CD14-positive monocyte (primary cell): ENCODE data around the gene SRD5A1. TPM values are rescaled to one million over a fixed set of nuclear protein-coding genes. Genes with fewer than 3 reads are reported as not detected.
A peak's percentile ranks its signal among the peaks of the same experiment; 100 is the strongest.

ENCODE experiments used
- DNase-seq, 3 donors: peaks; one replicate each; pipeline ENCODE4 v3.0.0-alpha.2; 2011 to 2022
- H2AFZ ChIP-seq: 2 replicates; pipeline ENCODE4 v1.6.0; 2012; ENCODE audit warnings: mild to moderate bottlenecking, low read depth, low read length, inconsistent platforms; ENCODE audit not compliant: insufficient read depth, poor library complexity, severe bottlenecking
- H3K27ac ChIP-seq, 2 donors: 1 replicate in 1 of 2; 2 replicates in 1 of 2; pipeline ENCODE4 v1.5.1; 2012 to 2013; ENCODE audit warnings: low read length in 2 of 2, control low read depth in 1 of 2, inconsistent platforms in 1 of 2, low read depth in 1 of 2, mild to moderate bottlenecking in 1 of 2
- H3K27me3 ChIP-seq, 2 donors: one replicate each; pipeline versions ENCODE4 v1.6.0 to v1.6.1; 2011 to 2013; ENCODE audit warnings: low read length in 2 of 2; ENCODE audit not compliant: control insufficient read depth in 2 of 2, insufficient read depth in 2 of 2
- H3K36me3 ChIP-seq, 2 donors: replicated peaks in 1 of 2; 1 replicate in 1 of 2; 2 replicates in 1 of 2; pipeline versions ENCODE4 v1.5.1 to v1.6.1; 2012 to 2013; ENCODE audit warnings: low read length in 2 of 2, control low read depth in 1 of 2, inconsistent platforms in 1 of 2, mild to moderate bottlenecking in 1 of 2; ENCODE audit not compliant: insufficient read depth in 2 of 2, control insufficient read depth in 1 of 2
- H3K4me1 ChIP-seq, 2 donors: 1 replicate in 1 of 2; 2 replicates in 1 of 2; pipeline versions ENCODE4 v1.5.1 to v1.6.1; 2012 to 2013; ENCODE audit warnings: low read length in 2 of 2, control low read depth in 1 of 2, inconsistent platforms in 1 of 2, mild to moderate bottlenecking in 1 of 2, moderate library complexity in 1 of 2; ENCODE audit not compliant: insufficient read depth in 2 of 2, control insufficient read depth in 1 of 2
- H3K4me2 ChIP-seq: replicated peaks from 2 replicates; pipeline ENCODE3; 2012; ENCODE audit warnings: low read length, moderate library complexity, mild to moderate bottlenecking; ENCODE audit not compliant: poor library complexity, severe bottlenecking; ENCODE audit errors: extremely low read depth
- H3K4me3 ChIP-seq, 3 experiments: fragments of 200-600 bp in 1 of 3; sonication (generic) in 1 of 3; replicated peaks in 1 of 3; 1 replicate in 2 of 3; 2 replicates in 1 of 3; pipeline ENCODE4 v1.5.1; 2011 to 2013; ENCODE audit warnings: low read length in 3 of 3, mild to moderate bottlenecking in 3 of 3, control low read depth in 2 of 3, low read depth in 2 of 3, inconsistent platforms in 1 of 3, moderate library complexity in 1 of 3
- H3K79me2 ChIP-seq: 2 replicates; pipeline ENCODE4 v1.6.0; 2012; ENCODE audit warnings: mild to moderate bottlenecking, control low read depth, inconsistent platforms, low read length, moderate library complexity; ENCODE audit not compliant: insufficient read depth
- H3K9ac ChIP-seq: 2 replicates; pipeline ENCODE4 v1.6.0; 2017; ENCODE audit warnings: low read length, mild to moderate bottlenecking; ENCODE audit not compliant: insufficient read depth, poor library complexity, severe bottlenecking
- H3K9me3 ChIP-seq, 2 donors: replicated peaks in 1 of 2; 1 replicate in 1 of 2; 2 replicates in 1 of 2; pipeline versions ENCODE4 v1.5.1 to v1.6.1; 2012 to 2013; ENCODE audit warnings: low read length in 2 of 2, control low read depth in 1 of 2; ENCODE audit not compliant: control insufficient read depth in 1 of 2, insufficient read depth in 1 of 2
- H4K20me1 ChIP-seq: 2 replicates; pipeline ENCODE4 v1.6.0; 2012; ENCODE audit warnings: mild to moderate bottlenecking, low read length, control low read depth, moderate library complexity; ENCODE audit not compliant: insufficient read depth
- H3K27ac Mint-ChIP-seq, 7 donors: one replicate each; pipeline ENCODE4 v1.8.0; 2020; ENCODE audit warnings: mild to moderate bottlenecking in 7 of 7, mixed read lengths in 7 of 7, moderate library complexity in 6 of 7, inconsistent platforms in 2 of 7
- H3K27me3 Mint-ChIP-seq, 3 donors: one replicate each; pipeline ENCODE4 v1.8.0; 2021 to 2022; ENCODE audit warnings: low read depth in 3 of 3, mild to moderate bottlenecking in 3 of 3, mixed read lengths in 3 of 3, moderate library complexity in 3 of 3, inconsistent platforms in 1 of 3
- H3K36me3 Mint-ChIP-seq, 2 donors: one replicate each; pipeline ENCODE4 v1.8.0; 2020; ENCODE audit warnings: mixed read lengths in 2 of 2, inconsistent platforms in 1 of 2, mild to moderate bottlenecking in 1 of 2
- H3K4me1 Mint-ChIP-seq: one replicate; pipeline ENCODE4 v1.8.0; 2020; ENCODE audit warnings: mild to moderate bottlenecking, mixed read lengths
- H3K4me3 Mint-ChIP-seq, 2 donors: one replicate each; pipeline ENCODE4 v1.8.0; 2020; ENCODE audit warnings: mild to moderate bottlenecking in 2 of 2, mixed read lengths in 2 of 2, moderate library complexity in 1 of 2
- H3K9me3 Mint-ChIP-seq, 7 donors: one replicate each; pipeline ENCODE4 v1.8.0; 2020 to 2022; ENCODE audit warnings: mixed read lengths in 7 of 7, mild to moderate bottlenecking in 6 of 7, moderate library complexity in 6 of 7, inconsistent platforms in 2 of 7
- WGBS: methylation state at CpG from one replicate; pipeline ENCODE4 v1.1.5; 2013; ENCODE audit warnings: missing lambda C conversion rate; ENCODE audit not compliant: insufficient coverage; 5-methylcytosine and 5-hydroxymethylcytosine counted together
- intact Hi-C, 2 donors: fragments of 100-400 bp; cut with micrococcal nuclease; formaldehyde crosslinking; loops; one replicate each; pipeline versions ENCODE4 v1.15.0 to v1.15.1; 2023
- polyA plus RNA-seq, 3 donors: library from polyadenylated mRNA; depleted of rRNA in 1 of 3; unstranded in 2 of 3; stranded (reverse) in 1 of 3; fragments of 300-500 nt in 2 of 3; fragments of >200 nt in 1 of 3; fragmentation: Illumina TruSeq in 2 of 3; gene quantifications; 1 replicate in 2 of 3; 2 replicates in 1 of 3; pipeline ENCODE4 v1.2.3, GENCODE V29; 2012 to 2021
- TF ChIP-seq, protein P1 (sequence below): fragments of 200-600 bp; IDR thresholded peaks from one replicate; pipeline ENCODE4 v1.8.0; 2022; ENCODE audit warnings: antibody characterized with exemption, mild to moderate bottlenecking

The SRD5A1 gene
- polyA plus RNA-seq, 3 donors: 21.2 to 34.7 (median 26.0) TPM

DNA sequence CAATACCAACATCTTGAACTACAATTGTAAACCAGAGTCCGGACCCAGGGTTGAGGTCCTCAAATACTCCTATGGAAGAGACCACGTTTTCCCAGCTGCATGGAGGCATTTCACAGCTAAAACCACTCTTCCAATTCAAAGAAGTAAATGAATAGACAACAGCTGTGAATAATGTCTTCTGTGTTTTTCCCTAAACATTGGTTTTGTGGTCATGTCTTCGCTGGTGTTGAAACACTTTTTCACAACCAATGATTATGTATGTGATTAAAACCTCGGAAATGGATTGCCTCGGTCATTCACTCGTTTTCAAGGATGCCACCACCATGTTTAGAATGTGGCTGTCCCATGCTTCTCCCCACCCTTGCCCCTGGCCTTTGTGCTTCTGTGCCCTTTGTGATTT lies 70.6 kb downstream of the SRD5A1 start:
- Histone ChIP-seq H2AFZ (peak overlapping the region; percentile 28), H4K20me1 (no peaks in the 10 kb centered on the region), H3K9me3 (no peaks in the 10 kb centered on the region), H3K27me3 (peaks cover 5 to 21% of the 10 kb centered on the region in 2 donors), H3K36me3 (no peaks in the 10 kb centered on the region), H3K4me2 (no peak overlapping the region), H3K27ac (no peak overlapping the region), H3K79me2 (no peaks in the 10 kb centered on the region), H3K4me3 (no peak overlapping the region), H3K4me1 (peaks cover 16 to 25% of the 10 kb centered on the region in 2 donors), H3K9ac (no peak overlapping the region)
- intact Hi-C loops: no loop called here
- Mint-ChIP-seq H3K36me3 (no peaks in the 10 kb centered on the region), H3K9me3 (peaks cover 0 to 8% (median 1%) of the 10 kb centered on the region in 7 donors), H3K4me1 (peaks cover 28% of the 10 kb centered on the region), H3K27me3 (peaks cover 18 to 28% (median 23%) of the 10 kb centered on the region in 3 donors), H3K4me3 (no peak overlapping the region), H3K27ac (peak overlapping the region in 2 of 7 donors; percentile 3 to 50)
- TF ChIP-seq, protein P1, sequence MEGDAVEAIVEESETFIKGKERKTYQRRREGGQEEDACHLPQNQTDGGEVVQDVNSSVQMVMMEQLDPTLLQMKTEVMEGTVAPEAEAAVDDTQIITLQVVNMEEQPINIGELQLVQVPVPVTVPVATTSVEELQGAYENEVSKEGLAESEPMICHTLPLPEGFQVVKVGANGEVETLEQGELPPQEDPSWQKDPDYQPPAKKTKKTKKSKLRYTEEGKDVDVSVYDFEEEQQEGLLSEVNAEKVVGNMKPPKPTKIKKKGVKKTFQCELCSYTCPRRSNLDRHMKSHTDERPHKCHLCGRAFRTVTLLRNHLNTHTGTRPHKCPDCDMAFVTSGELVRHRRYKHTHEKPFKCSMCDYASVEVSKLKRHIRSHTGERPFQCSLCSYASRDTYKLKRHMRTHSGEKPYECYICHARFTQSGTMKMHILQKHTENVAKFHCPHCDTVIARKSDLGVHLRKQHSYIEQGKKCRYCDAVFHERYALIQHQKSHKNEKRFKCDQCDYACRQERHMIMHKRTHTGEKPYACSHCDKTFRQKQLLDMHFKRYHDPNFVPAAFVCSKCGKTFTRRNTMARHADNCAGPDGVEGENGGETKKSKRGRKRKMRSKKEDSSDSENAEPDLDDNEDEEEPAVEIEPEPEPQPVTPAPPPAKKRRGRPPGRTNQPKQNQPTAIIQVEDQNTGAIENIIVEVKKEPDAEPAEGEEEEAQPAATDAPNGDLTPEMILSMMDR: no peak
- DNase-seq: no peak
- 0% methylated on average over 2 of the region's 6 CpGs for WGBS

DNA sequence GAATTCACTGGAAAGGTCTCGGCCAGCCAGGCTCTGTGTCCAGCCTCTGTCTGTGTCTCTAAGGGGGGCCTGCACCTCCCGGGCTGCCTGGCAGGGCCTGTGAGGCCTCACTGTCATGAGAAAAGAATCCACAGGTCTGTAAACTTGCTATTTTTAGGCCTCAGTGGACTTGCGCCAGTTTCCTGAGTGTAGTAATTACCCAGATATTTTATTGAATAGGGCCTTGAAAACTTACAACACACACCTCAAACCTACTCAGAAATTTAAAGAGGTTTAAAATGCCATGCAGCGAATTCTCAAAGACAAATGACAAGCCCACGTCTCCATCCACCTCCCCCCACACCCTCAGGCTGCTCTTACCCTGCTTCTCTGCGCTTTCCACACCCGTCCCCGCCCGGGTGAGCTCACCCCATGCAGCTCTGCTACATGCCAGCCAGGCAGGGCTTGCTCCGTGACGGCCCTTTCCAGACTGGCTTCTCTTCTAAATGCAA lies 71.2 kb downstream of the SRD5A1 start:
- Histone ChIP-seq H4K20me1 (no peaks in the 10 kb centered on the region), H3K36me3 (no peaks in the 10 kb centered on the region), H3K4me1 (peaks cover 16 to 25% of the 10 kb centered on the region in 2 donors), H3K4me3 (no peak overlapping the region), H3K9me3 (no peaks in the 10 kb centered on the region), H3K4me2 (no peak overlapping the region), H2AFZ (peak overlapping the region; percentile 28), H3K27ac (no peak overlapping the region), H3K9ac (no peak overlapping the region), H3K79me2 (no peaks in the 10 kb centered on the region), H3K27me3 (peaks cover 4 to 16% of the 10 kb centered on the region in 2 donors)
- peaks cover 0 to 8% (median 1%) of the 10 kb centered on the region in 7 donors for H3K9me3 Mint-ChIP-seq
- H3K36me3 Mint-ChIP-seq: no peaks in the 10 kb centered on the region
- H3K27me3 Mint-ChIP-seq: peaks cover 17 to 27% (median 18%) of the 10 kb centered on the region in 3 donors
- H3K4me1 Mint-ChIP-seq: peaks cover 28% of the 10 kb centered on the region
- TF ChIP-seq, protein P1: no peak
- DNase-seq: no peak
- peak overlapping the region in 5 of 7 donors; percentile 3 to 50 (median 30) for H3K27ac Mint-ChIP-seq
- H3K4me3 Mint-ChIP-seq: no peak overlapping the region
- intact Hi-C loops: no loop called here
- WGBS: 67% methylated on average over 9 of the region's 11 CpGs
